ENCODE results near the gene PDE4D.

DNA sequence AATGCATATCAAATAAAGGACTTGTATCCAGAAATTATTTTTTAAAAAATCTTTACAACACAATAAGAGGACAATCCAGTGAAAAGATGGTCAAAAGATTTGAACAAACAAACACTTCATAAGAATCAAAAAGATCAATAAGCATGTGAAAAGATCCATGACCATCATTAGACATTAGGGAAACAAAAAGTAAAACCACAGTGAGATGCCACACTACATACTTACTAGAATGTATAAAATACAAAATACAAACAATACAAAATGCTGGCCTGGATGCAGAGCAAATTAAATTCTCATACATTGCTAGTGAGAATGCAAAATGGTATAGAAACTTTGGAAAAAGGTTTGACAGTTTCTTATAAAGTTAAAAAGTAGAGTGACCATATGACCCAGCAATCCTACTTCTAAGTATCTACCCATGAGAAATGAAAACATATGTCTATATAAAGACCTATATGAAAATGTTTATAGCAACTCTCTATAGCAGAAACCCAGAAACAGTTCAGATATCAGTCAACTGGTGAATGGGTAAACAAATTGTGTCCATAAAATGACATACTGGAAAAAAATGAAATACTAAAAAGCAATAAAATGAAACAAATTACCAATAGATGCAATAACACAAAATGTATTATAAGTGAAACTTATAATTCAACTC lies 884.6 kb downstream of the PDE4D start:
- TF ChIP-seq, protein P1, sequence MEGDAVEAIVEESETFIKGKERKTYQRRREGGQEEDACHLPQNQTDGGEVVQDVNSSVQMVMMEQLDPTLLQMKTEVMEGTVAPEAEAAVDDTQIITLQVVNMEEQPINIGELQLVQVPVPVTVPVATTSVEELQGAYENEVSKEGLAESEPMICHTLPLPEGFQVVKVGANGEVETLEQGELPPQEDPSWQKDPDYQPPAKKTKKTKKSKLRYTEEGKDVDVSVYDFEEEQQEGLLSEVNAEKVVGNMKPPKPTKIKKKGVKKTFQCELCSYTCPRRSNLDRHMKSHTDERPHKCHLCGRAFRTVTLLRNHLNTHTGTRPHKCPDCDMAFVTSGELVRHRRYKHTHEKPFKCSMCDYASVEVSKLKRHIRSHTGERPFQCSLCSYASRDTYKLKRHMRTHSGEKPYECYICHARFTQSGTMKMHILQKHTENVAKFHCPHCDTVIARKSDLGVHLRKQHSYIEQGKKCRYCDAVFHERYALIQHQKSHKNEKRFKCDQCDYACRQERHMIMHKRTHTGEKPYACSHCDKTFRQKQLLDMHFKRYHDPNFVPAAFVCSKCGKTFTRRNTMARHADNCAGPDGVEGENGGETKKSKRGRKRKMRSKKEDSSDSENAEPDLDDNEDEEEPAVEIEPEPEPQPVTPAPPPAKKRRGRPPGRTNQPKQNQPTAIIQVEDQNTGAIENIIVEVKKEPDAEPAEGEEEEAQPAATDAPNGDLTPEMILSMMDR (IDR thresholded peaks at IDR 0.05), result no peak
- TF ChIP-seq POLR2A (IDR thresholded peaks at IDR 0.05), result no peak
